ENCODE measurements around the gene SLC22A16.

DNA sequence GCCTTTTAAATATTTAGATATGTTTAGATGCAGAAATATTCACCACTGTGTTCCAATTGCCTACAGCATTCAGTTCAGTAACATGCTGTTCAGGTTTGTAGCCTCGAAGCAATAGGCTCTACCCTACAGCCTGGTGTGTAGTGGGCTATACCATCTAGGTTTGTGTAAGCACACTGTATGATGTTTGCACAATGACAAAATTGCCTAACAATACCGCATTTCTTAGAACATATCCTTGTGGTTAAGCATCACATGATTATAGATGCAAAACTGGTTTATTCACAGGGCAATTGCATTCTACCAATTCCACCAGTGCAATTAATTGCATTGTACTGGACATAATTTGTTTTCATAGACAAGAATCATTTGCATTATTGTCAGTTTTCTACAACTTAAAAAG is 7.9 kb upstream of the SLC22A16 start:
- TF ChIP-seq, protein P1, sequence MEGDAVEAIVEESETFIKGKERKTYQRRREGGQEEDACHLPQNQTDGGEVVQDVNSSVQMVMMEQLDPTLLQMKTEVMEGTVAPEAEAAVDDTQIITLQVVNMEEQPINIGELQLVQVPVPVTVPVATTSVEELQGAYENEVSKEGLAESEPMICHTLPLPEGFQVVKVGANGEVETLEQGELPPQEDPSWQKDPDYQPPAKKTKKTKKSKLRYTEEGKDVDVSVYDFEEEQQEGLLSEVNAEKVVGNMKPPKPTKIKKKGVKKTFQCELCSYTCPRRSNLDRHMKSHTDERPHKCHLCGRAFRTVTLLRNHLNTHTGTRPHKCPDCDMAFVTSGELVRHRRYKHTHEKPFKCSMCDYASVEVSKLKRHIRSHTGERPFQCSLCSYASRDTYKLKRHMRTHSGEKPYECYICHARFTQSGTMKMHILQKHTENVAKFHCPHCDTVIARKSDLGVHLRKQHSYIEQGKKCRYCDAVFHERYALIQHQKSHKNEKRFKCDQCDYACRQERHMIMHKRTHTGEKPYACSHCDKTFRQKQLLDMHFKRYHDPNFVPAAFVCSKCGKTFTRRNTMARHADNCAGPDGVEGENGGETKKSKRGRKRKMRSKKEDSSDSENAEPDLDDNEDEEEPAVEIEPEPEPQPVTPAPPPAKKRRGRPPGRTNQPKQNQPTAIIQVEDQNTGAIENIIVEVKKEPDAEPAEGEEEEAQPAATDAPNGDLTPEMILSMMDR (IDR thresholded peaks at IDR 0.05; ENCODE audit: insufficient read depth, low read depth, low read length): no peak
- TF ChIP-seq EZH2 (IDR thresholded peaks at IDR 0.05; ENCODE audit: insufficient read depth, low read length): no peak
